Measurements from ENCODE around the gene SEZ6L.

DNA sequence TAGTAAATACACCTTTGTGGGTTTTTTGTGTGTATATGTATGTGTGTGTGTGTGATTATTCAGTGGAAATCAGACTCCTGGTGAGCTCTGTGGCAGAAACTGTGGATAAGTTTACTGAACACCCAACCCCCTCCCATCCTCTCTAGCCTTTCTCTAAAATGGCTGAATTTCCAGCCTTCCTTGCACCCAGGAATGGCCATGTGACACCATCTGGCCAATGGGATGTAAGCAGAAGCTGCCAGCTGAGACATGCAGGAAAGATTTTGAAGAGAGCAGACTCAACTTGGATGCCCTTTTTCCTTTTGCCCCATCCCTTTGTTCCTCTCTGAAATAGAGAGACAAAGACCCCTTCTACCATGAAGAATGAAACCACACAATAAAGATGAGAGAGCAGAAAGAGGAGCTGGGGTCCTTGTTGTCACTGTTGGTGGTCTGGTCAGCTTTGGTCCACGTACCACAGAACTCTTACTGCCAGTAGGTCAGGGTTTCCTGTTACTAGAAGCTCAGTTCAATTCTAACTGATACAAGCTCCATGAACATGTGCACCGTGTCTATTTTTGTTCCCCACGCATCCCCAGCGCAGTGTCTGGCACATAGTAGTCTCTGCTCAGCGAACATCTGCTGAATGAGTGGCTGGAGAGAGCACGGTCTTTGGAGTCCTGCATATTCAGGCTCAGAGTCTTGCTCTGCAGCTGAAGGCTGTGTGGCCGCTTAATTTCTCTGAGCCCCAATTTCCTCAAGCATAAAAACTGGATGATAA is 57.5 kb downstream of the SEZ6L start:
- no peak for TF ChIP-seq ZFX (IDR thresholded peaks at IDR 0.05)
- TF ChIP-seq, protein P1, sequence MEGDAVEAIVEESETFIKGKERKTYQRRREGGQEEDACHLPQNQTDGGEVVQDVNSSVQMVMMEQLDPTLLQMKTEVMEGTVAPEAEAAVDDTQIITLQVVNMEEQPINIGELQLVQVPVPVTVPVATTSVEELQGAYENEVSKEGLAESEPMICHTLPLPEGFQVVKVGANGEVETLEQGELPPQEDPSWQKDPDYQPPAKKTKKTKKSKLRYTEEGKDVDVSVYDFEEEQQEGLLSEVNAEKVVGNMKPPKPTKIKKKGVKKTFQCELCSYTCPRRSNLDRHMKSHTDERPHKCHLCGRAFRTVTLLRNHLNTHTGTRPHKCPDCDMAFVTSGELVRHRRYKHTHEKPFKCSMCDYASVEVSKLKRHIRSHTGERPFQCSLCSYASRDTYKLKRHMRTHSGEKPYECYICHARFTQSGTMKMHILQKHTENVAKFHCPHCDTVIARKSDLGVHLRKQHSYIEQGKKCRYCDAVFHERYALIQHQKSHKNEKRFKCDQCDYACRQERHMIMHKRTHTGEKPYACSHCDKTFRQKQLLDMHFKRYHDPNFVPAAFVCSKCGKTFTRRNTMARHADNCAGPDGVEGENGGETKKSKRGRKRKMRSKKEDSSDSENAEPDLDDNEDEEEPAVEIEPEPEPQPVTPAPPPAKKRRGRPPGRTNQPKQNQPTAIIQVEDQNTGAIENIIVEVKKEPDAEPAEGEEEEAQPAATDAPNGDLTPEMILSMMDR (IDR thresholded peaks at IDR 0.05 in 2 of 3, conservative IDR thresholded peaks at IDR 0.05 in 1 of 3; ENCODE audit: borderline replicate concordance in 1 of 3, insufficient read depth in 1 of 3, low read depth in 2 of 3, low read length in 2 of 3): no peak
- no peak for TF ChIP-seq POLR2A (IDR thresholded peaks at IDR 0.05; ENCODE audit: borderline replicate concordance, extremely low read depth, insufficient read depth, insufficient read length)
- TF ChIP-seq FOSL1 (IDR thresholded peaks at IDR 0.05; ENCODE audit: low read depth): no peak
- no peak for TF ChIP-seq EZH2phosphoT487 (IDR thresholded peaks at IDR 0.05; ENCODE audit: borderline replicate concordance)

Data from HCT116 (cell line).